Measurements from ENCODE around the gene NPFFR1.

DNA sequence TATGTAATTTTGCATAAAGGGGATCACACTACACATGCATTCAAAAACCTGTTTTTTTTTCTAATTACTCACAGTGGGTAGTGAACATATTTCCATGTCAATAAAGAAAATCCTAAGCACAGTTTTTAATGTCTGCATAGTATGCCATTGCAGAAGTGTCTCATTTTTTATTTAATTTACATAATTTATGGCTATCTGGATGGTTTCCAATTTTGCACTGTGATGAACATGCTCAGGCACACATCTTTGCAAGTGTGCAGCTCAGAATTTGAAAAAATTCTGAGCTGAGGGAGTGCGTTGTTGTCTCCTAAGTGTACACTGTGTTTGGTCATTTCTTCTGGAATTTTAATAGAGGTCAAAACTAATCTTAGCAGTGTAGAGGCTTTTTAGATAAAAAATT, 2.2 kb downstream of the NPFFR1 start:
- TF ChIP-seq, protein P1, sequence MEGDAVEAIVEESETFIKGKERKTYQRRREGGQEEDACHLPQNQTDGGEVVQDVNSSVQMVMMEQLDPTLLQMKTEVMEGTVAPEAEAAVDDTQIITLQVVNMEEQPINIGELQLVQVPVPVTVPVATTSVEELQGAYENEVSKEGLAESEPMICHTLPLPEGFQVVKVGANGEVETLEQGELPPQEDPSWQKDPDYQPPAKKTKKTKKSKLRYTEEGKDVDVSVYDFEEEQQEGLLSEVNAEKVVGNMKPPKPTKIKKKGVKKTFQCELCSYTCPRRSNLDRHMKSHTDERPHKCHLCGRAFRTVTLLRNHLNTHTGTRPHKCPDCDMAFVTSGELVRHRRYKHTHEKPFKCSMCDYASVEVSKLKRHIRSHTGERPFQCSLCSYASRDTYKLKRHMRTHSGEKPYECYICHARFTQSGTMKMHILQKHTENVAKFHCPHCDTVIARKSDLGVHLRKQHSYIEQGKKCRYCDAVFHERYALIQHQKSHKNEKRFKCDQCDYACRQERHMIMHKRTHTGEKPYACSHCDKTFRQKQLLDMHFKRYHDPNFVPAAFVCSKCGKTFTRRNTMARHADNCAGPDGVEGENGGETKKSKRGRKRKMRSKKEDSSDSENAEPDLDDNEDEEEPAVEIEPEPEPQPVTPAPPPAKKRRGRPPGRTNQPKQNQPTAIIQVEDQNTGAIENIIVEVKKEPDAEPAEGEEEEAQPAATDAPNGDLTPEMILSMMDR (IDR thresholded peaks at IDR 0.05 in 4 of 5, conservative IDR thresholded peaks at IDR 0.05 in 1 of 5) = no peak
- TF ChIP-seq POLR2A (IDR thresholded peaks at IDR 0.05) = no peak
